ENCODE data around the gene NOL12. TPM values are rescaled to one million over a fixed set of nuclear protein-coding genes. Genes with fewer than 3 reads are reported as not detected.

NOL12 gene
- total RNA-seq, 1 experiment from 2014 or later: 31.4 TPM

- no TSS peak for BruUV-seq (replicated peaks)
- H3K9me2 ChIP-seq (ENCODE audit: insufficient read depth): no peaks in the 10 kb centered on the region
- CTCF ChIA-PET: no interaction called here
Measured at GRCh38 chr22:37647317-37647716, 38.8 kb upstream of the NOL12 start.

More at GRCh38 chr22:37647317-37647716, 38.8 kb upstream of the NOL12 start:
- peaks cover 21 to 38% of the 10 kb centered on the region in 2 experiments; a peak in 3 of 4 replicates for H3K36me3 ChIP-seq (ENCODE audit: control insufficient read depth in 1 of 2, insufficient read depth in 2 of 2, low read length in 2 of 2)
- H3K4me2 ChIP-seq (ENCODE audit: low read length): peak overlapping the region; percentile 49
- TF ChIP-seq RAD21 (IDR thresholded peaks at IDR 0.05; ENCODE audit: low read depth) (no peak), CBX3 (IDR thresholded peaks at IDR 0.05; ENCODE audit: low read depth) (no peak), POLR2A (IDR thresholded peaks at IDR 0.05; ENCODE audit: borderline replicate concordance, extremely low read depth, insufficient read depth, insufficient read length) (no peak), ATF3 (IDR thresholded peaks at IDR 0.05) (no peak), REST (IDR thresholded peaks at IDR 0.05; ENCODE audit: low read depth) (no peak), EGR1 (IDR thresholded peaks at IDR 0.05; ENCODE audit: low read depth) (no peak), ELF1 (IDR thresholded peaks at IDR 0.05; ENCODE audit: borderline replicate concordance, low read depth) (no peak), CEBPB (IDR thresholded peaks at IDR 0.05; ENCODE audit: low read depth) (no peak), CTCF (IDR thresholded peaks at IDR 0.05 in 2 of 3, conservative IDR thresholded peaks at IDR 0.05 in 1 of 3; ENCODE audit: borderline replicate concordance in 1 of 3, insufficient read depth in 1 of 3, low read depth in 2 of 3, low read length in 2 of 3) (no peak), TCF7L2 (IDR thresholded peaks at IDR 0.05; ENCODE audit: borderline replicate concordance, extremely low read depth, insufficient read depth, insufficient read length) (no peak), YY1 (IDR thresholded peaks at IDR 0.05; ENCODE audit: extremely low read depth, insufficient replicate concordance, low read depth, low read length) (no peak), EZH2 (IDR thresholded peaks at IDR 0.05) (no peak)
- no peaks in the 10 kb centered on the region for H4K20me1 ChIP-seq (ENCODE audit: insufficient read depth)
- no peaks in the 10 kb centered on the region for H3K9me3 ChIP-seq (ENCODE audit: control insufficient read depth in 1 of 2, insufficient read depth in 1 of 2, low read depth in 1 of 2, low read length in 2 of 2)
- ChIA-PET RAD21 (ENCODE audit: low non-redundant PET in 1 of 2, low total read pairs in 2 of 2, uncharacterized antibody in 2 of 2, unreplicated experiment in 2 of 2) (no interaction called here), POLR2A (interaction anchor here (1.6 to 2.3 kb wide), 2 partner anchors 11 to 29 kb away, joined by 3 to 11 read pairs; partner anchors contain the start of gene PDXP)
- H3K9ac ChIP-seq (ENCODE audit: low read length): peak overlapping the region; percentile 14; the same call in 1 of the 2 replicates
- no peak overlapping the region for H2AFZ ChIP-seq (ENCODE audit: low read depth, low read length, poor library complexity, severe bottlenecking)
- intact Hi-C loops (cut with micrococcal nuclease): no loop called here
- ATAC-seq (no peak), DNase-seq (ENCODE audit: low read depth, low spot score) (no peak)
- H3K27me3 ChIP-seq (ENCODE audit: insufficient read depth, low read length): no peaks in the 10 kb centered on the region
- no peak overlapping the region for H3K4me3 ChIP-seq (replicated peaks in 1 of 2; ENCODE audit: low read depth in 1 of 2, low read length in 2 of 2)
- no peaks in the 10 kb centered on the region for H3K79me2 ChIP-seq (ENCODE audit: insufficient read depth, low read length)
- peaks cover 21 to 33% of the 10 kb centered on the region in 2 experiments for H3K4me1 ChIP-seq (ENCODE audit: control insufficient read depth in 1 of 2, insufficient read depth in 2 of 2, low read length in 2 of 2)
- H3K27ac ChIP-seq (ENCODE audit: low read depth, low read length): peak overlapping the region; percentile 66

All from HCT116 (cell line).